GM18909 (cell line): ENCODE measurements around the gene CDKN2B-AS1.

ENCODE experiments used
- ATAC-seq: cut with Tn5 transposase; IDR thresholded peaks from one replicate; pipeline ENCODE4 v1.9.1; 2021; ENCODE audit warnings: mild to moderate bottlenecking; ENCODE audit not compliant: unreplicated experiment, poor library complexity

CDKN2B-AS1 gene

GRCh38 chr9:22146604-22147003, 152.0 kb downstream of the CDKN2B-AS1 start:
- ATAC-seq = no peak

DNA sequence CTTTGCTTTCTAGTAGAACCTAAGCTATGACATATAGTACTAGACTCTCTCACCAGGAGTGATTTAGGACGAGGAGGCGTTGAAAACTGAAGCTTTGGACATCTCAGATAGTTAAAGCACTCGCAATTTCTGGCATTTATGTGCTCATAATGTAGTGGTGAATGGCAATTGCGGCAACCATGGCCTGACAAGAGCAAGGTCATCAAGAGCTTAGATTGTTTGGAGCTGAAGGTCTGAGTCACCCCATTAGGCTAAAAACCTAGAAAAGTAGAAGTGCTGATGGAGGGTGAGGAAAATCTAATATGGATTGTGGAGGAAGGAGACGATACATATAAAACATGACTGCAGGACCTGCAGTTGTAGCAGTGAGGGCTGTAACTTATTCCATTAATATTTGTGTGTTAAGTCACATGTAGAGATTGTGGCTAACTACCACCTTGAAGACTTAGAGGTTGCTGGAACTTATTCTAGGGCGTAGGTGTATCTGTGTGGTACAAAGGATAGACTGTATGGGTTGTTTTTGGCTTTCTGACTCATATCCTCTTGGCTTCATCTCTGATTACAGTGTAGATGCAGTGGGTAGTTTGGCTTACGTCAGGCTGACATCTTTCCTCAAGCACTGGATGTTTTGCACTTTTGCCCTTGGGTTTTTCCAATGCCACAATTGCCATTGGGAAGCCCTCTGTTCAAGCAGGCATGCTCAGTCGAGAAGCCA, 153.4 kb downstream of the CDKN2B-AS1 start:
- ATAC-seq = no peak

DNA sequence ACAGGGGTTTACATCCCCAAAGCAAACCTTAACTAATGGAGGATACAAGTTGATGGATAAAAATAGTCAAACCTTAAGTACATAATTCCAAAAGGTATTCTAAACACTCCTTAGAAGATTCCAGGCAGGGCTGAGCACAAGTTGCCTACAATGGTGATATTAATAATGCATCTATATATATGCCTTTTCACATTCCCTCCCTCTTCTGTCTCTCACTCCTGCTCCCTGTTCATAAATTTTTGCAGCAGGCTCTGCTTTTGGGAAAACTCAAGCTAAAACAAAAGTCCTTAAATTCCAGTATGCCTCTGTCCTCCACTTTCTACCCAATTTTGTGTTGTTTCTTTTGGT, 153.9 kb downstream of the CDKN2B-AS1 start:
- ATAC-seq = no peak

GRCh38 chr9:22148876-22149637, 154.5 kb downstream of the CDKN2B-AS1 start:
- no peak for ATAC-seq

GRCh38 chr9:22154064-22154463, 159.5 kb downstream of the CDKN2B-AS1 start:
- no peak for ATAC-seq

GRCh38 chr9:22156586-22156985, 162.0 kb downstream of the CDKN2B-AS1 start:
- ATAC-seq = no peak

DNA sequence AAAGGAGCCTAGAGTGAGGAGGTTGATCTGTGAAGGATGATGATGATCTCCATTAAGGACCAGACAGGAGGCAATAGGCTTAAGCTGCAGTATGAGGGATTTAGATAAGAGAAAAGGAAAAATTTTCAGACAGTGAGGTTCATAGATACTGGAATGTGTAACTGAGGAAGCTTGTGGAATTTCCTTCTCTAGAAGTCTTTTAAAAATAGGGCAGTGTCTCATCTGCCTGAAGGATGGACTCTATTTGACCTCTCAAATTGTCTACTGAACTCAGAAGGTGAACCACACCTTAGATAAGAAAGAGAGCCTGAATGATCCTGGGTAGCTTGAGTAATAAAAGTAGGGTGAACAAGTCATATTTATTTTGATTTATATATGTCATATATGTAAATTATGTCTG, 162.7 kb downstream of the CDKN2B-AS1 start:
- no peak for ATAC-seq

GRCh38 chr9:22157828-22158227, 163.2 kb downstream of the CDKN2B-AS1 start:
- no peak for ATAC-seq

DNA sequence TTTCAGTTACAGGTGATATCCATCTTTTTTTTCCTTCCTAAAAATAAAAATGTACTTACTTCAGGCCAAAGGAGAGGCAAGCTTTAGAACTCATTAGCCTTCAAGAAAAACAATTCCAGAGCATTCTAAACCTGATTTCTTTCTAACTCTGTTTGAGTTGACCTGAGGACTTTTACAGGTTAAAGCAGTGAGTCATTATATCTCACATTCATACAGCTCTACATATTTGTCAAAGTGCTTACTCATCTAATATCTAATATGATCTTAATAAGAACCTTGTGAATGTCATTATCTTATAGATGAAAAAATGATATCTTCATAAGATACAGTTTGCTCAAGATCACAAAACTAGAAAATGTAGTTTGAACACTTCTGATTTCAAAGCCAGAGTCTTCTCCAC, 163.7 kb downstream of the CDKN2B-AS1 start:
- ATAC-seq = no peak

GRCh38 chr9:22158927-22159346, 164.3 kb downstream of the CDKN2B-AS1 start:
- no peak for ATAC-seq

GRCh38 chr9:22159586-22159985, 165.0 kb downstream of the CDKN2B-AS1 start:
- no peak for ATAC-seq

- ATAC-seq = no peak
Measured at GRCh38 chr9:22160221-22160620, 165.6 kb downstream of the CDKN2B-AS1 start.

- no peak for ATAC-seq
Measured at GRCh38 chr9:22165144-22165543, 170.6 kb downstream of the CDKN2B-AS1 start.

GRCh38 chr9:22169243-22169642, 174.7 kb downstream of the CDKN2B-AS1 start:
- ATAC-seq = no peak

GRCh38 chr9:22169727-22170503, 175.3 kb downstream of the CDKN2B-AS1 start:
- ATAC-seq = no peak
